ENCODE measurements around the gene BCKDK. TPM values are rescaled to one million over a fixed set of nuclear protein-coding genes. Genes with fewer than 3 reads are reported as not detected.
A peak's percentile ranks its signal among the peaks of the same experiment; 100 is the strongest.

Gene BCKDK
- total and polyA plus RNA-seq, 2 donors (not counting 3 experiments of a cell fraction or from before 2014, with no cell fraction given), result 57.8 to 78.3 TPM

- dilution Hi-C loops (cut with MboI; ENCODE audit: extremely low pct_ligation_motif_present, low sequenced_read_pairs) (no loop called here), intact Hi-C loops (cut with micrococcal nuclease) (loop anchor here (2.0 to 10.0 kb wide), 2 partner anchors 14 to 792 kb away; no protein-coding TSS in a partner anchor)
- Histone ChIP-seq H3K27me3 (ENCODE audit: control insufficient read depth in 2 of 2, insufficient read depth in 2 of 2, low read length in 2 of 2) (no peaks in the 10 kb centered on the region), H3K9ac (replicated peaks; ENCODE audit: extremely low read depth, insufficient read depth, low read length) (peak overlapping the region; percentile 97), H3K9me3 (replicated peaks; ENCODE audit: control insufficient read depth, insufficient read depth, low read length) (no peaks in the 10 kb centered on the region), H3K27ac (ENCODE audit: insufficient read depth, low read depth, low read length) (peak overlapping the region; percentile 86), H3K4me1 (ENCODE audit: control insufficient read depth, extremely low read depth, insufficient read depth, low read length) (peaks cover 14% of the 10 kb centered on the region), H3K79me2 (ENCODE audit: control insufficient read depth, insufficient read depth, low read length) (peaks cover 52% of the 10 kb centered on the region), H3K36me3 (ENCODE audit: control insufficient read depth in 2 of 2, extremely low read depth in 1 of 2, insufficient read depth in 2 of 2, low read length in 2 of 2) (peaks cover 0 to 9% of the 10 kb centered on the region in 2 experiments), H3K4me2 (ENCODE audit: insufficient read depth, low read length) (peak overlapping the region; percentile 93), H3K9me1 (replicated peaks; ENCODE audit: control insufficient read depth, extremely low read depth, insufficient read depth, low read length) (no peaks in the 10 kb centered on the region), H2AFZ (ENCODE audit: low read depth, low read length) (peak overlapping the region; percentile 70), H4K20me1 (replicated peaks; ENCODE audit: control insufficient read depth, extremely low read depth, insufficient read depth, low read length) (no peaks in the 10 kb centered on the region), H3K4me3 (replicated peaks in 1 of 3; ENCODE audit: insufficient read depth in 1 of 3, low read depth in 1 of 3, low read length in 3 of 3) (peak overlapping the region; percentile 68 to 87 (median 87))
- DNase-seq (ENCODE audit: low read depth, low spot score), result peak; percentile 40
- TF ChIP-seq FOS (IDR thresholded peaks at IDR 0.05; ENCODE audit: borderline replicate concordance, insufficient read depth, low read length) (no peak), CTCF (IDR thresholded peaks at IDR 0.05; ENCODE audit: extremely low read depth in 1 of 2, insufficient read depth in 1 of 2, low read depth in 1 of 2, low read length in 2 of 2) (no peak), JUN (IDR thresholded peaks at IDR 0.05; ENCODE audit: borderline replicate concordance, insufficient read depth, insufficient read length, low read depth) (no peak), MYC (IDR thresholded peaks at IDR 0.05; ENCODE audit: low read depth, low read length) (no peak), POLR2A (IDR thresholded peaks at IDR 0.05; ENCODE audit: low read depth, low read length) (no peak), POLR2AphosphoS5 (IDR thresholded peaks at IDR 0.05; ENCODE audit: insufficient read depth, low read depth, low read length) (no peak), GATA2 (IDR thresholded peaks at IDR 0.05; ENCODE audit: insufficient read depth, insufficient read length, low read depth, low read length) (no peak), MAX (IDR thresholded peaks at IDR 0.05; ENCODE audit: insufficient read depth, insufficient read length) (no peak), EZH2 (IDR thresholded peaks at IDR 0.05; ENCODE audit: borderline replicate concordance, low read depth, low read length, severe bottlenecking) (no peak)
- ChIA-PET CTCF (interaction anchor here (0.7 to 2.3 kb wide), 4 partner anchors 87 to 797 kb away, joined by 3 to 22 read pairs (median 4); partner anchors contain the start of gene HSD3B7), POLR2A (interaction anchor here (1.8 kb wide), 1 partner anchor 69 kb away, joined by 5 read pairs; no protein-coding TSS in a partner anchor)
- TSS peak; percentile 41 for BruUV-seq (replicated peaks)
- FAIRE-seq, result peak; percentile 81
Observed at GRCh38 chr16:31072540-31073141, 35.5 kb upstream of the BCKDK start.

Data from endothelial cell of umbilical vein (primary cell).